Prostate gland (tissue), 2 donors: ENCODE measurements around the gene NOM1. TPM values are rescaled to one million over a fixed set of nuclear protein-coding genes. Genes with fewer than 3 reads are reported as not detected.

Experiments
- DNase-seq: peaks from one replicate; pipeline ENCODE4 v3.0.0-alpha.2; 2019; ENCODE audit warnings: low spot score
- H3K27ac ChIP-seq, 2 donors: fragments of 200-600 bp; sonication (generic); 2 replicates each; pipeline ENCODE4 v1.5.1; 2017 to 2019
- H3K27me3 ChIP-seq: fragments of 200-600 bp; sonication (generic); replicated peaks from 2 replicates; pipeline ENCODE4 v1.5.1; 2019; ENCODE audit not compliant: insufficient read depth
- H3K36me3 ChIP-seq, 2 donors: fragments of 200-600 bp; sonication (generic); 1 replicate in 1 of 2; 2 replicates in 1 of 2; pipeline versions ENCODE4 v1.5.1 to v1.8.1; 2017 to 2019
- H3K4me1 ChIP-seq: fragments of 200-600 bp; sonication (generic); replicated peaks from 2 replicates; pipeline ENCODE4 v1.5.1; 2019
- H3K4me3 ChIP-seq, 2 donors: fragments of 200-600 bp; sonication (generic); 2 replicates each; pipeline ENCODE4 v1.5.1; 2017 to 2019
- H3K9me3 ChIP-seq: fragments of 200-600 bp; sonication (generic); 2 replicates; pipeline ENCODE4 v1.5.1; 2017
- POLR2A ChIP-seq: fragments of 450-650 bp; IDR thresholded peaks from one replicate; pipeline ENCODE4 v1.6.1; 2016; ENCODE audit warnings: antibody characterized with exemption, mild to moderate bottlenecking
- POLR2AphosphoS5 ChIP-seq: sonication (generic); formaldehyde crosslinking; IDR thresholded peaks from one replicate; pipeline ENCODE4 v1.6.1; 2017; ENCODE audit warnings: antibody characterized with exemption
- WGBS: methylation state at CpG from one replicate; pipeline ENCODE4 v1.1.5; 2018; 5-methylcytosine and 5-hydroxymethylcytosine counted together
- intact Hi-C: fragments of 100-400 bp; cut with DNase I; formaldehyde crosslinking; loops from one replicate; pipeline ENCODE4 v1.14.2; 2022
- total RNA-seq, 2 donors: library from RNA; depleted of rRNA; stranded (reverse); fragments of >200 nt; gene quantifications; one replicate each; pipeline ENCODE4 v1.1.0, GENCODE V29; 2016
- TF ChIP-seq, protein P1 (sequence below), 4 experiments: fragments of 200-600 bp in 2 of 4; fragments of 450-650 bp in 2 of 4; sonication (generic) in 2 of 4; IDR thresholded peaks; 1 replicate in 3 of 4; 2 replicates in 1 of 4; pipeline ENCODE4 v1.5.1; 2016 to 2019; ENCODE audit warnings: antibody characterized with exemption in 4 of 4, mild to moderate bottlenecking in 2 of 4, moderate library complexity in 2 of 4

Gene NOM1
- total RNA-seq, 2 donors from 2014 or later: 10.4 to 24.3 TPM

DNA sequence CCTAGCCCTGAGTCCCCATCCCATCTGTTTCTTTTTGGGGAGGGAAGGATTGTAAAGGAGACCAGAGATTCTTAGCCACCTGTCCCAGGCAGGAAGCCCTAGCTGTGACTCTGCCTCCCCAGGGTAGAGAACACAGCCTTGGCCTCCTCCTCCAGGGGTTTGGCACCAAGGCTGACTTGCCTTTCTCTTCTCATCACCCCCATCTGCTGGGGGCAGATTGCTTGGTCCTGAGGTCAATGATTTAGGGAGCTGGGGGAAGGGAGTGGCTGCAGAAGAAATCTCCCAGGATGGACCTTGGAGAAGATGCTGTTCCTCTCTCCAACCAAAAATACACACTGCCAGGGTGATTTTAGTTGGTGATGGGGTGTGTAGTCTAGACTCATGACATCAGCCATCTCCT is 63.6 kb downstream of the NOM1 start:
- Histone ChIP-seq H3K4me3 (no peak overlapping the region), H3K27me3 (peaks cover 28% of the 10 kb centered on the region), H3K27ac (no peak overlapping the region), H3K9me3 (no peaks in the 10 kb centered on the region), H3K4me1 (no peaks in the 10 kb centered on the region), H3K36me3 (no peaks in the 10 kb centered on the region)
- DNase-seq: no peak
- intact Hi-C loops: no loop called here
- TF ChIP-seq, protein P1, sequence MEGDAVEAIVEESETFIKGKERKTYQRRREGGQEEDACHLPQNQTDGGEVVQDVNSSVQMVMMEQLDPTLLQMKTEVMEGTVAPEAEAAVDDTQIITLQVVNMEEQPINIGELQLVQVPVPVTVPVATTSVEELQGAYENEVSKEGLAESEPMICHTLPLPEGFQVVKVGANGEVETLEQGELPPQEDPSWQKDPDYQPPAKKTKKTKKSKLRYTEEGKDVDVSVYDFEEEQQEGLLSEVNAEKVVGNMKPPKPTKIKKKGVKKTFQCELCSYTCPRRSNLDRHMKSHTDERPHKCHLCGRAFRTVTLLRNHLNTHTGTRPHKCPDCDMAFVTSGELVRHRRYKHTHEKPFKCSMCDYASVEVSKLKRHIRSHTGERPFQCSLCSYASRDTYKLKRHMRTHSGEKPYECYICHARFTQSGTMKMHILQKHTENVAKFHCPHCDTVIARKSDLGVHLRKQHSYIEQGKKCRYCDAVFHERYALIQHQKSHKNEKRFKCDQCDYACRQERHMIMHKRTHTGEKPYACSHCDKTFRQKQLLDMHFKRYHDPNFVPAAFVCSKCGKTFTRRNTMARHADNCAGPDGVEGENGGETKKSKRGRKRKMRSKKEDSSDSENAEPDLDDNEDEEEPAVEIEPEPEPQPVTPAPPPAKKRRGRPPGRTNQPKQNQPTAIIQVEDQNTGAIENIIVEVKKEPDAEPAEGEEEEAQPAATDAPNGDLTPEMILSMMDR (IDR thresholded peaks at IDR 0.05): no peak
- TF ChIP-seq POLR2A (no peak), POLR2AphosphoS5 (no peak)

GRCh38 chr7:157013602-157014549 is 64.4 kb downstream of the NOM1 start:
- DNase-seq: no peak
- 52% methylated on average over 13 of the region's 13 CpGs for WGBS
- H3K27me3 ChIP-seq: peaks cover 30% of the 10 kb centered on the region
- TF ChIP-seq POLR2A (no peak), POLR2AphosphoS5 (no peak)
- TF ChIP-seq, protein P1 (IDR thresholded peaks at IDR 0.05): no peak
- H3K9me3 ChIP-seq: no peaks in the 10 kb centered on the region
- no peaks in the 10 kb centered on the region for H3K36me3 ChIP-seq
- intact Hi-C loops: no loop called here
- H3K27ac ChIP-seq: no peak overlapping the region
- H3K4me3 ChIP-seq: no peak overlapping the region
- no peaks in the 10 kb centered on the region for H3K4me1 ChIP-seq

GRCh38 chr7:157014635-157015555 is 65.4 kb downstream of the NOM1 start:
- Histone ChIP-seq H3K4me3 (no peak overlapping the region), H3K9me3 (no peaks in the 10 kb centered on the region), H3K27ac (no peak overlapping the region), H3K36me3 (no peaks in the 10 kb centered on the region), H3K4me1 (no peaks in the 10 kb centered on the region), H3K27me3 (peaks cover 37% of the 10 kb centered on the region)
- 51% methylated on average over 12 of the region's 12 CpGs for WGBS
- TF ChIP-seq POLR2A: no peak
- TF ChIP-seq POLR2AphosphoS5: no peak
- TF ChIP-seq, protein P1 (IDR thresholded peaks at IDR 0.05): no peak
- intact Hi-C loops: no loop called here
- DNase-seq: no peak

DNA sequence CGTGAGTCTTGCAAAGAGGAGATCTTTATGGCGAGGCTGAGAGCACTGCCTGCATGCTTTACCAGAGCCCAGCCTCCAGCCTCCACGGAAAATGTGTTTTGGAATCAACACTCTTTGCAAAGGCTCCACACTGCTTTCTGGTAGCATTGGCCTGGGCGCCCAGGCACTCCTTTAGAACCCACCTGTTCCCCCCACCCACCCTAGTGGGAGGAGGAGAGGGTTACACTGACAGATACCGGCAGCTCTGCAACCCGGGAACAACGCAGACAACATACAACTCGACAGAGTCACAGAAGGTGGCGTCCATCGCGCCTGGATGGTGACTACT is 66.5 kb downstream of the NOM1 start:
- TF ChIP-seq POLR2A: no peak
- TF ChIP-seq, protein P1 (IDR thresholded peaks at IDR 0.05): no peak
- no peak for TF ChIP-seq POLR2AphosphoS5
- H3K4me1 ChIP-seq: peaks cover 2% of the 10 kb centered on the region
- no peak for DNase-seq
- H3K9me3 ChIP-seq: no peaks in the 10 kb centered on the region
- H3K4me3 ChIP-seq: no peak overlapping the region
- no peak overlapping the region for H3K27ac ChIP-seq
- intact Hi-C loops: no loop called here
- peaks cover 44% of the 10 kb centered on the region for H3K27me3 ChIP-seq
- 17% methylated on average over 11 of the region's 11 CpGs for WGBS
- no peaks in the 10 kb centered on the region for H3K36me3 ChIP-seq
